Measurements from ENCODE around the gene ARID3B.
A peak's percentile ranks its signal among the peaks of the same experiment; 100 is the strongest.

Gene ARID3B

GRCh38 chr15:74540761-74541493, at the start of gene ARID3B:
ARID3B (plus strand) TSS chr15:74541220; CDS start chr15:74543937, 2,717 bp downstream.
- TF ChIP-seq, protein P1, sequence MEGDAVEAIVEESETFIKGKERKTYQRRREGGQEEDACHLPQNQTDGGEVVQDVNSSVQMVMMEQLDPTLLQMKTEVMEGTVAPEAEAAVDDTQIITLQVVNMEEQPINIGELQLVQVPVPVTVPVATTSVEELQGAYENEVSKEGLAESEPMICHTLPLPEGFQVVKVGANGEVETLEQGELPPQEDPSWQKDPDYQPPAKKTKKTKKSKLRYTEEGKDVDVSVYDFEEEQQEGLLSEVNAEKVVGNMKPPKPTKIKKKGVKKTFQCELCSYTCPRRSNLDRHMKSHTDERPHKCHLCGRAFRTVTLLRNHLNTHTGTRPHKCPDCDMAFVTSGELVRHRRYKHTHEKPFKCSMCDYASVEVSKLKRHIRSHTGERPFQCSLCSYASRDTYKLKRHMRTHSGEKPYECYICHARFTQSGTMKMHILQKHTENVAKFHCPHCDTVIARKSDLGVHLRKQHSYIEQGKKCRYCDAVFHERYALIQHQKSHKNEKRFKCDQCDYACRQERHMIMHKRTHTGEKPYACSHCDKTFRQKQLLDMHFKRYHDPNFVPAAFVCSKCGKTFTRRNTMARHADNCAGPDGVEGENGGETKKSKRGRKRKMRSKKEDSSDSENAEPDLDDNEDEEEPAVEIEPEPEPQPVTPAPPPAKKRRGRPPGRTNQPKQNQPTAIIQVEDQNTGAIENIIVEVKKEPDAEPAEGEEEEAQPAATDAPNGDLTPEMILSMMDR (IDR thresholded peaks at IDR 0.05; ENCODE audit: low read length, missing control alignments), result no peak

DNA sequence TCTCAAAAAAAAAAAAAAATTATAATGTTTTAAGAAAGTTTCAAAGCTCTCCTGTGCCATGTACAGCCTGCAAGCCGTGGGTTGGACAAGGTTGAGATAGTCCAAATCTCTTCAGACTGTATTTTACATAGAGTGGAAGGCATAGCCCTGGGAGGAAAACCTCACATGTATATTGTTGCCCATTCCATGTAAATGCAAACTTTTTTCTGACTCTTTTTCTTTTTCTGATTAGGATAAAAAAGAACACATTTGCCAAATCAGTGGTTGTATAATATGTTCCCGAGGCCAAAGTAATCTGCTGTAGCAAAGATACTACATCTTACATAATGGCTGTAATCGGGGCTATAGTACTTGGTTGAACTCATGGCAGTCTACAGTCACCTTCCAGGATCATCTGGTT, 44.4 kb upstream of the ARID3B start:
- TF ChIP-seq, protein P1 (IDR thresholded peaks at IDR 0.05; ENCODE audit: low read length, missing control alignments), result no peak
- no peak for DNase-seq (ENCODE audit: low read depth)
- H3K4me3 ChIP-seq (replicated peaks; ENCODE audit: low read depth, low read length), result no peak overlapping the region

More at GRCh38 chr15:74540761-74541493, at the start of gene ARID3B:
- peak; percentile 98 for DNase-seq (ENCODE audit: low read depth)
- peak within 1 kb of the TSS; percentile 77 for H3K4me3 ChIP-seq (replicated peaks; ENCODE audit: low read depth, low read length)

- no peak overlapping the region for H3K4me3 ChIP-seq (replicated peaks; ENCODE audit: low read depth, low read length)
- no peak for DNase-seq (ENCODE audit: low read depth)
- TF ChIP-seq, protein P1 (IDR thresholded peaks at IDR 0.05; ENCODE audit: low read length, missing control alignments), result no peak
Measured at GRCh38 chr15:74497584-74497983, 43.4 kb upstream of the ARID3B start.

DNA sequence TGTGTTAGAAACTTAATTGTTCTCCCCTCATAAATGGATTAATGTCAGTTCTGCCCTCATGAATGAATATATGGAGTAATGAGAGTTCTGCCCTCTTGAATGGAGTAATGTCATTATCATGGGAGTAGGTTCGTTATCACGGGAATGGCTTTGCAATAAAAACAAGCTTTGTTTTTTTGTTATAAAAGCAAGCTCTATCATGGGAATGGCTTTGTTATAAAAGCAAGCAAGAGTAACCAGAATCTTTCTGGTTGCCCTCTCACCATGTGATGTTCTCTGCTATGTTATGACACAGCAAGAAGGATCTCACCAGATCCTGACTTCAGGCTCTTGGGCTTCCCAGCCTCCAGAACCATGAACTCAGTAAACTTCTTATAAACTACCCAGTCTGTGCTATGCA, 41.7 kb upstream of the ARID3B start:
- TF ChIP-seq, protein P1 (IDR thresholded peaks at IDR 0.05; ENCODE audit: low read length, missing control alignments), result no peak
- no peak for DNase-seq (ENCODE audit: low read depth)
- H3K4me3 ChIP-seq (replicated peaks; ENCODE audit: low read depth, low read length), result no peak overlapping the region

- H3K4me3 ChIP-seq (replicated peaks; ENCODE audit: low read depth, low read length), result no peak overlapping the region
- TF ChIP-seq, protein P1 (IDR thresholded peaks at IDR 0.05; ENCODE audit: low read length, missing control alignments), result no peak
Measured at GRCh38 chr15:74500401-74500800, 40.6 kb upstream of the ARID3B start.

GRCh38 chr15:74502301-74502700, 38.7 kb upstream of the ARID3B start:
- no peak overlapping the region for H3K4me3 ChIP-seq (replicated peaks; ENCODE audit: low read depth, low read length)
- TF ChIP-seq, protein P1 (IDR thresholded peaks at IDR 0.05; ENCODE audit: low read length, missing control alignments), result no peak
- DNase-seq (ENCODE audit: low read depth), result no peak

More at GRCh38 chr15:74500401-74500800, 40.6 kb upstream of the ARID3B start:
- DNase-seq (ENCODE audit: low read depth), result no peak

DNA sequence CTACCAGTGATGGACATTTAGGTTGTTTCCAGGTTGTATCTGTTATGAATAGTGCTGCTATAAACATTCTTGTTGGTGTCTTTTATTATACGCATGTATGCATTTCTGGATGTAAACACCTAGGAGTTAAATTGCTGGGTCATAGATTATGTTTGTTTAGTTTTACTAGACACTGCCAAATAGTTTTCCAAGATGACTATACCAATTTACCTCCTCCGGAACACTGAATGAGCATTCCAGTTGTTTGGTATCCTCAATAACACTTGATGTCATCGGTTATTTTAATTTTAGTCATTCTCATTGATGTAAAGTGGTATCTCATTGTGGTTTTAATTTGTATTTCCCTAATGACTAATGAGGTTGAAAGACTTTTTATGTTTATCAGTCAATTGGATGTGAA, 36.6 kb upstream of the ARID3B start:
- H3K4me3 ChIP-seq (replicated peaks; ENCODE audit: low read depth, low read length), result no peak overlapping the region

More for the DNA sequence above, 36.6 kb upstream of the ARID3B start:
- TF ChIP-seq, protein P1 (IDR thresholded peaks at IDR 0.05; ENCODE audit: low read length, missing control alignments), result no peak
- DNase-seq (ENCODE audit: low read depth), result no peak
